Duodenal mucosa (tissue), 2 donors: ENCODE data around the gene ATP5PB.

Experiments used
- H3K27ac ChIP-seq: one replicate; pipeline ENCODE4 v1.7.0; 2013; ENCODE audit warnings: low read depth, low read length
- H3K27me3 ChIP-seq, 2 donors: one replicate each; pipeline ENCODE4 v1.7.0; 2013; ENCODE audit warnings: low read length in 2 of 2, control low read depth in 1 of 2; ENCODE audit not compliant: insufficient read depth in 2 of 2, control insufficient read depth in 1 of 2
- H3K36me3 ChIP-seq, 2 donors: one replicate each; pipeline ENCODE4 v1.7.0; 2013; ENCODE audit warnings: low read length in 2 of 2, control low read depth in 1 of 2; ENCODE audit not compliant: insufficient read depth in 2 of 2, control insufficient read depth in 1 of 2
- H3K4me1 ChIP-seq, 2 donors: one replicate each; pipeline ENCODE4 v1.7.0; 2013; ENCODE audit warnings: low read length in 2 of 2, control low read depth in 1 of 2; ENCODE audit not compliant: insufficient read depth in 2 of 2, control insufficient read depth in 1 of 2
- H3K4me3 ChIP-seq, 2 donors: one replicate each; pipeline ENCODE4 v1.7.0; 2013; ENCODE audit warnings: low read length in 2 of 2, low read depth in 1 of 2
- H3K9ac ChIP-seq, 2 donors: one replicate each; pipeline ENCODE4 v1.7.0; 2013; ENCODE audit warnings: low read length in 2 of 2, low read depth in 1 of 2
- H3K9me3 ChIP-seq, 2 donors: one replicate each; pipeline ENCODE4 v1.7.0; 2013; ENCODE audit warnings: low read length in 2 of 2, control low read depth in 1 of 2; ENCODE audit not compliant: control insufficient read depth in 1 of 2

The ATP5PB gene

GRCh38 chr1:111462370-111463028 lies 13.2 kb downstream of the ATP5PB start:
- Histone ChIP-seq H3K27ac (no peak overlapping the region), H3K4me1 (no peaks in the 10 kb centered on the region), H3K36me3 (peaks cover 27 to 53% of the 10 kb centered on the region in 2 donors), H3K9ac (no peak overlapping the region), H3K27me3 (no peaks in the 10 kb centered on the region), H3K4me3 (no peak overlapping the region), H3K9me3 (no peaks in the 10 kb centered on the region)

- Histone ChIP-seq H3K9ac (no peak overlapping the region), H3K27ac (no peak overlapping the region), H3K9me3 (no peaks in the 10 kb centered on the region), H3K4me3 (no peak overlapping the region), H3K27me3 (no peaks in the 10 kb centered on the region), H3K36me3 (peaks cover 25 to 51% of the 10 kb centered on the region in 2 donors), H3K4me1 (no peaks in the 10 kb centered on the region)
These were observed 13.9 kb downstream of the ATP5PB start for GRCh38 chr1:111463029-111463683.

- peaks cover 18 to 45% of the 10 kb centered on the region in 2 donors for H3K36me3 ChIP-seq
These were observed 16.5 kb downstream of the ATP5PB start for GRCh38 chr1:111465754-111466153.

GRCh38 chr1:111466480-111466879 lies 17.2 kb downstream of the ATP5PB start:
- Histone ChIP-seq H3K27me3 (no peaks in the 10 kb centered on the region), H3K9ac (no peak overlapping the region), H3K27ac (no peak overlapping the region), H3K4me1 (peaks cover 0 to 4% of the 10 kb centered on the region in 2 donors), H3K36me3 (peaks cover 18 to 40% of the 10 kb centered on the region in 2 donors), H3K9me3 (no peaks in the 10 kb centered on the region), H3K4me3 (no peak overlapping the region)

More at GRCh38 chr1:111465754-111466153, 16.5 kb downstream of the ATP5PB start:
- H3K27me3 ChIP-seq: no peaks in the 10 kb centered on the region
- H3K9me3 ChIP-seq: no peaks in the 10 kb centered on the region
- H3K9ac ChIP-seq: no peak overlapping the region
- no peak overlapping the region for H3K4me3 ChIP-seq
- H3K4me1 ChIP-seq: peaks cover 0 to 2% of the 10 kb centered on the region in 2 donors
- H3K27ac ChIP-seq: no peak overlapping the region

GRCh38 chr1:111467865-111468716 lies 18.8 kb downstream of the ATP5PB start:
- Histone ChIP-seq H3K27ac (no peak overlapping the region), H3K36me3 (peaks cover 11 to 23% of the 10 kb centered on the region in 2 donors), H3K4me3 (no peak overlapping the region), H3K27me3 (no peaks in the 10 kb centered on the region), H3K9ac (no peak overlapping the region), H3K4me1 (peaks cover 0 to 4% of the 10 kb centered on the region in 2 donors), H3K9me3 (no peaks in the 10 kb centered on the region)

GRCh38 chr1:111468717-111469100 lies 19.4 kb downstream of the ATP5PB start:
- H3K9me3 ChIP-seq: no peaks in the 10 kb centered on the region
- H3K36me3 ChIP-seq: peaks cover 8 to 23% of the 10 kb centered on the region in 2 donors
- H3K27me3 ChIP-seq: no peaks in the 10 kb centered on the region
- H3K27ac ChIP-seq: no peak overlapping the region
- H3K4me3 ChIP-seq: no peak overlapping the region
- peaks cover 0 to 4% of the 10 kb centered on the region in 2 donors for H3K4me1 ChIP-seq
- H3K9ac ChIP-seq: no peak overlapping the region

GRCh38 chr1:111469539-111469938 lies 20.3 kb downstream of the ATP5PB start:
- Histone ChIP-seq H3K4me1 (peaks cover 0 to 4% of the 10 kb centered on the region in 2 donors), H3K4me3 (no peak overlapping the region), H3K27me3 (no peaks in the 10 kb centered on the region), H3K36me3 (peaks cover 8 to 23% of the 10 kb centered on the region in 2 donors), H3K9ac (no peak overlapping the region), H3K9me3 (no peaks in the 10 kb centered on the region), H3K27ac (no peak overlapping the region)

GRCh38 chr1:111470596-111470995 lies 21.3 kb downstream of the ATP5PB start:
- Histone ChIP-seq H3K9ac (no peak overlapping the region), H3K4me3 (no peak overlapping the region), H3K27ac (no peak overlapping the region), H3K9me3 (no peaks in the 10 kb centered on the region), H3K27me3 (no peaks in the 10 kb centered on the region), H3K36me3 (peaks cover 8 to 23% of the 10 kb centered on the region in 2 donors), H3K4me1 (peaks cover 0 to 4% of the 10 kb centered on the region in 2 donors)

- H3K9me3 ChIP-seq: no peaks in the 10 kb centered on the region
- H3K9ac ChIP-seq: no peak overlapping the region
- no peak overlapping the region for H3K27ac ChIP-seq
- peaks cover 0 to 4% of the 10 kb centered on the region in 2 donors for H3K4me1 ChIP-seq
- peaks cover 8 to 23% of the 10 kb centered on the region in 2 donors for H3K36me3 ChIP-seq
- no peaks in the 10 kb centered on the region for H3K27me3 ChIP-seq
- H3K4me3 ChIP-seq: no peak overlapping the region
These were observed 21.7 kb downstream of the ATP5PB start for GRCh38 chr1:111471012-111471411.

GRCh38 chr1:111471538-111471937 lies 22.3 kb downstream of the ATP5PB start:
- Histone ChIP-seq H3K27ac (no peak overlapping the region), H3K4me1 (peaks cover 0 to 7% of the 10 kb centered on the region in 2 donors)

More at GRCh38 chr1:111471538-111471937, 22.3 kb downstream of the ATP5PB start:
- H3K9me3 ChIP-seq: no peaks in the 10 kb centered on the region
- H3K27me3 ChIP-seq: no peaks in the 10 kb centered on the region
- peaks cover 8 to 23% of the 10 kb centered on the region in 2 donors for H3K36me3 ChIP-seq
- H3K4me3 ChIP-seq: no peak overlapping the region
- H3K9ac ChIP-seq: no peak overlapping the region
